GM12878 (cell line): ENCODE data around the gene NR3C1. TPM values are rescaled to one million over a fixed set of nuclear protein-coding genes. Genes with fewer than 3 reads are reported as not detected.

ENCODE experiments used
- GATAD2B ChIP-seq: fragments of 450-650 bp; conservative IDR thresholded peaks from 2 replicates; pipeline ENCODE4 v1.6.1; 2017; ENCODE audit warnings: low read depth, mild to moderate bottlenecking, moderate library complexity
- LARP7 ChIP-seq: fragments of 450-650 bp; IDR thresholded peaks from 2 replicates; pipeline ENCODE4 v1.6.1; 2017; ENCODE audit warnings: mild to moderate bottlenecking
- MTA2 ChIP-seq: fragments of 450-650 bp; IDR thresholded peaks from 2 replicates; pipeline ENCODE4 v1.6.1; 2016; ENCODE audit warnings: low read depth, mild to moderate bottlenecking, moderate library complexity
- NFYA ChIP-seq: IDR thresholded peaks from 2 replicates; pipeline ENCODE4 v1.6.1; 2011; ENCODE audit warnings: low read depth, mild to moderate bottlenecking, low read length, improper control_type of control experiment, borderline replicate concordance
- SUPT20H ChIP-seq: IDR thresholded peaks from 2 replicates; pipeline ENCODE4 v1.6.1; 2011; ENCODE audit warnings: low read depth, mild to moderate bottlenecking, low read length, moderate library complexity, borderline replicate concordance; ENCODE audit not compliant: control insufficient read depth
- TAF1 ChIP-seq: IDR thresholded peaks from 2 replicates; pipeline ENCODE4 v1.6.1; 2011; ENCODE audit warnings: mild to moderate bottlenecking, low read depth, low read length, borderline replicate concordance
- TCF3 ChIP-seq: IDR thresholded peaks from 2 replicates; pipeline ENCODE4 v1.6.1; 2012; ENCODE audit warnings: low read depth, mild to moderate bottlenecking, low read length, borderline replicate concordance; ENCODE audit not compliant: insufficient read depth
- ZBTB4 ChIP-seq: fragments of 450-650 bp; formaldehyde crosslinking; IDR thresholded peaks from 2 replicates; pipeline ENCODE4 v1.4.0; 2022; ENCODE audit warnings: mild to moderate bottlenecking, moderate library complexity
- ZNF24 ChIP-seq: fragments of 450-650 bp; IDR thresholded peaks from 2 replicates; pipeline ENCODE4 v1.6.1; 2017; ENCODE audit warnings: antibody characterized with exemption, mild to moderate bottlenecking
- ZZZ3 ChIP-seq: IDR thresholded peaks from 2 replicates; pipeline ENCODE4 v1.6.1; 2011; ENCODE audit warnings: low read depth; ENCODE audit not compliant: control insufficient read depth, insufficient read length
- polyA plus RNA-seq, 11 experiments: library from polyadenylated mRNA; depleted of rRNA in 4 of 11; unstranded in 6 of 11; stranded (reverse) in 5 of 11; fragments of >200 nt; fragmentation: Nextera tagmentation in 4 of 11; fragmentation: Illumina TruSeq in 1 of 11; extraction: Ambion mirVana in 4 of 11; extraction: Trizol in 1 of 11; gene quantifications; 1 replicate in 1 of 11; 2 replicates in 10 of 11; pipeline versions ENCODE4 v1.2.1 to v1.2.3, GENCODE V29; 2011 to 2016; ENCODE audit warnings: inconsistent platforms in 2 of 11, missing spikeins in 2 of 11, low read depth in 1 of 11
- total RNA-seq, 4 experiments: library from RNA; depleted of rRNA in 3 of 4; stranded (reverse); fragments of >200 nt in 3 of 4; fragmentation: Illumina TruSeq in 1 of 4; extraction: Trizol in 1 of 4; gene quantifications; 2 replicates each; pipeline versions ENCODE4 v1.2.1 to v1.2.3, GENCODE V29; 2013 to 2021
- TF ChIP-seq, protein P1 (sequence below): IDR thresholded peaks from 2 replicates; pipeline ENCODE4 v1.6.1; 2012; ENCODE audit warnings: low read length, inconsistent platforms

NR3C1 gene
- total and polyA plus RNA-seq, 10 of the 15 experiments (the other 5 are each of a cell fraction or from before 2014, with no cell fraction given): 49.7 to 141 (median 109) TPM

DNA sequence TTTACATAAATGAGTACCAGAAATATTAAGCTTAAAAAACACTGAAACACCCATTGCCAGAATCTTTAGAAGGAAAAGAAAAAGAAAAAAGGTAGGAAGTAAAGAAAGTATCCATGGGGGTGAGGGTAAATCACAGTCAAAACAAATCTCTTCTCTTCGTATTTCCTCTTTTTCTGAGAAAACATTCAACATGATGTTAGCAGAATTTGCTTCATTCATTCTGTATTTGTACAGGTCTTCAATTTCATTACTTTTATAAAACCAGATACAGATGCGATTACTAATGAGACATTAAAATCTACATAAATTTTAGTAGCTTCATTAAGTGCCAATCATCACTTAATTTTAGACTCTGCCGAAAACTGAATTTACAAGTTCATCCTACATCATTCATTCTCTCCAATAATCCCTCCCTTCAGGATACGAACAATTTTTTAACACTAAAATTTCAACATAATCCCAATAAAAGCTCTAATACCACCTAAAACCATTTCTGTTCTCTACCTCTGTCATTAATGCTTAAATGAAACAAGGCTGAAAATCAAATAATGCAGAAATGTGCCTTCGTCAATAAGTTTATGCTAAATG is 7.0 kb downstream of the NR3C1 start (continued):
- TF ChIP-seq ZZZ3 (no peak), TCF3 (no peak), SUPT20H (no peak), ZNF24 (peak; percentile 91), NFYA (no peak), MTA2 (no peak), LARP7 (peak; percentile 40; the same call in 1 of the 2 replicates), ZBTB4 (CRISPR knock-in tag) (no peak), GATAD2B (no peak), TAF1 (no peak)
- TF ChIP-seq, protein P1, sequence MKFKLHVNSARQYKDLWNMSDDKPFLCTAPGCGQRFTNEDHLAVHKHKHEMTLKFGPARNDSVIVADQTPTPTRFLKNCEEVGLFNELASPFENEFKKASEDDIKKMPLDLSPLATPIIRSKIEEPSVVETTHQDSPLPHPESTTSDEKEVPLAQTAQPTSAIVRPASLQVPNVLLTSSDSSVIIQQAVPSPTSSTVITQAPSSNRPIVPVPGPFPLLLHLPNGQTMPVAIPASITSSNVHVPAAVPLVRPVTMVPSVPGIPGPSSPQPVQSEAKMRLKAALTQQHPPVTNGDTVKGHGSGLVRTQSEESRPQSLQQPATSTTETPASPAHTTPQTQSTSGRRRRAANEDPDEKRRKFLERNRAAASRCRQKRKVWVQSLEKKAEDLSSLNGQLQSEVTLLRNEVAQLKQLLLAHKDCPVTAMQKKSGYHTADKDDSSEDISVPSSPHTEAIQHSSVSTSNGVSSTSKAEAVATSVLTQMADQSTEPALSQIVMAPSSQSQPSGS: 0 out of 2 replicates have a peak, but pooled peaks have one; percentile 8
- TF ChIP-seq, all 136 proteins: peak for 8
